ENCODE results near the gene GATA5.
"Not testable (repeated sequence)": the region's sequence is repeated elsewhere in the genome, so short reads cannot be mapped to it uniquely, and the experiment has no call there.

GATA5 gene

DNA sequence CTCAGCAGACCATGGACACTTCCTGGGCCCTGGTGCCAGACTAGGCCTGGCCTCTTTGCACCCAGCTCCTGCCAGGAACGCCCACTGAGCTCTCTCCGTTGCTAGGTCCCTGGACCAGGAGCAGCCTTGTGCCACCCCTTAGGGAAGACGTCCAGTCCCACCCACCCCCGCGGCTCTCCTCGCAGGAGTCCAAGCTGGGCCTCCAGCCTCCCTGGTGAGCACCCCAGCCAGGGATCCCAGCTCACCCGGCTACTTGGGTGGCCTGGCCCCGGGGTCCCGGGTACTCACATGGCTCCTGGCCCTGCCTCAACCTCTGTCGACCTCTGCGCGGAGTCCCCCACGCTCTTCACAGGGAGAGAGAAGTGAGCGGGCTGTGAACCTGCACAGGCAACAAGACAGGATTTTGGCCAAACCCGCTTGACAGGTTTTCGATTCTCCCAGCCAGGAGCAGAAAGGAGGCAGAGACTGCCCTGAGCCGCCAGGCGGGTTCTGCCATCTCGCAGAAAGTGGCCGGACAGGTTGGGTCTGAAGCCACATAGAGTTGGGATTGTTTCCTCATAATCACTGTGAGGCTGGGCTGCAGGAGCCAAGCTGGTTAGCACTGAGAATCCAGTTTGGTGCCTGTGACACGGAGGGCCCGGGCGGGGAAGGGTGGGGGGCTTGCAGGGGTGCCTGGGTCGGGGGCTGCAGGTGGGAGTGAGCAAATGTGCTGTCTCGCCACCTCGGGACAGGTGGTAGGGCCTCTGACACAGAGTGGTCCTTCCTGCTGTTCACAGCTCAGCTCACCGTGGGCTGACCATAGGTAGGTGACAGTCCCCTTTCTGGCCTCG lies 48.4 kb downstream of the GATA5 start, which contains the start of gene RBBP8NL:
RBBP8NL (minus strand) TSS at position 368 of the 830 bp plus-strand sequence. CDS start 7,892 bp downstream, outside the sequence.
- DNase-seq = no peak

DNA sequence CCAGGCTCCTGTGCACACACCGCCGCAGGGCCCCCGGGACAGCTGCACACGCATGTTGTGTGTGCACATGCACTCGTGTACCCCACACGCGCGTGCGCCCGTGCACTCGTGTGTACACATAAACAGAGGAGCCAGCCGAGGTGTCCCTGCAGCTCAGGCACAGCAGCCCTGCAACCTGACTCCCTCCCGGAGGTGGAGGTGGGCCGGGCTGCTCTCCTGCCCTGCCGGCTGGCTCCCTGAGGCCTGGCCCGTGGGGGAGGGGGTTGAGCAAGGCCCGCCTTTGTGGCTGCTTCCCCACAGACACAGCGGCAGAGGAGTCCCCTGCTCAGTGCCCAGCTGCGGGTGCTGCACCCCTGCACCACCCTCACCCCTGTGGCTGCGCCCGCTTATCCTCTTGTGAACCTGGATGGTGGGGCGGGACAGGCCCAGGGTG lies 49.1 kb downstream of the GATA5 start:
- DNase-seq = no peak

GRCh38 chr20:62426059-62426348 lies 49.8 kb downstream of the GATA5 start:
- not testable (repeated sequence) for DNase-seq

- no peak for DNase-seq
Observed at GRCh38 chr20:62425281-62426058, 50.3 kb downstream of the GATA5 start.

DNA sequence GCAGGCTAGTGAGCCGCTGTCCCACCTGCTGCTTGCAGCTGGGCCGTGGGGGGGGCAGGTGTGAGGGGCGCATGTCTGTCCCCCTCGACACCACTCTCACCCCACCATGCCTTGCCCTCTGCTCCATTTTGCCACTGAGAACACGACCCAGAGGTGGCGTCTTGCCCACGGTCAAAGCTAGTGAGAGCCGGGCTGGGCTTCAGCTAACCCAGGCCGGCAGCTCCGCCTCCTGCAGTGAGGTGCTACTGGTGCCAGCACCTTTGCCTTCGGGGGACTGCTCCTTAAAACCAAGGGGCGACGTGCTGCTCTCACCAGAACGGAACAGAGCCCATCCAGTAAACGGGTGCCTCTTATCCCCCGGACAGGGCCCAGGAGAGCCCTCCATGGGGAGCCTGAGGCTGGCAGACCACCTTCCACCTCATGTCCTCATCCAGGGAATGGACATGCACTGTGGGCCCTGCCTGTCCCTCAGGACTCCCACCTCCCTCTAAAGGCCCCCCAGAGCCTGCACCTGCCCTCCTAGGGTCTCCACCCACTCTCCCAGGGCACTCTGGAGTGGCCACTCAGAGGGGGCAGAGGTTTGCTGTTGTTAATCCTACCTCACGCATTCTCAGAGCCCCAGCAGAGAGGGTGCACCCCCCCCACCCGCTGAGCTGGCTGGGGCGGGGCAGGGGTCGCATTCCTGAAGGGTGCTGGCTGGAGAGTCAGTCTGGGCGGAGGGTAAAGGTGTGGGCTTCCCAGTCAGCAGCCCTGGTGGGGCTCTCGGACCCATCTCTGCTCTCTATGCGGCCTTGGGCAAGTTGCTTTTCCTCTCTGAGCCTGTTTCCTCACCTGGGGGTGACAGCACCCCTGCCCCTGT lies 51.3 kb downstream of the GATA5 start:
- DNase-seq = no peak

- no peak for DNase-seq
Observed at GRCh38 chr20:62423326-62423706, 52.5 kb downstream of the GATA5 start.

DNA sequence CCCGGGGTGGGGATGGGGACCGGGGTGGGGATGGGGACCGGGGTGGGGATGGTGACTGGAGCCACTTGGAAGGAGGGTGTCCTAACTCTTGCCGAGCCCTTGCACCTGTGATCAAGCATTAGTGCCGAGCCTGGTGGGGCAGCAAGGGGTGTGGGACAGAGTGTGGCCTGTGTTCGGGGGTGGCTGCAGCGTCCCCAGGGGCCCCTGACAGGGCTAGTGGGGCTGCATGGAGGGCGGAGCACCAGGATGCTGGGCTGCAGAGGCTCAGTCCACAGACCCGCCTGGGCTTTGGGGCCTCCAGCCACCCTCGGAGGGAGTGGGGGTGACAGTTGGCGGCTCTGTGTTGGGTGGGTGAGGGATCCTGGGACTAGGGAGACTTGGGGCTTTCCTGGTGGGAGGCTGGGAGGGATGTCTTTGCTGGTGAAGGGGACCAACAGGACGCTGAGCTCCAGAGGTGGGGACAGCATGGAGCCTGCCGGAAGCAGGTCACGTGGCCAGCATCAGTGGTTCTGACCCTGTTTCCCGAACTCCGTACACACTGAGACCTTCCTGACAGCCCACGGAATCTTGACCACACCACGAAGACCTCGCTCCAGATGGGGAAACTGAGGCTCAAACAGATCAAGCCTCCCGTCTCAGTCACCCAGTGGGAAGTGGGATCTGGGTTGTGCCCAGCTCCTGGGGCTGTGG lies 53.0 kb downstream of the GATA5 start:
- DNase-seq = no peak

DNA sequence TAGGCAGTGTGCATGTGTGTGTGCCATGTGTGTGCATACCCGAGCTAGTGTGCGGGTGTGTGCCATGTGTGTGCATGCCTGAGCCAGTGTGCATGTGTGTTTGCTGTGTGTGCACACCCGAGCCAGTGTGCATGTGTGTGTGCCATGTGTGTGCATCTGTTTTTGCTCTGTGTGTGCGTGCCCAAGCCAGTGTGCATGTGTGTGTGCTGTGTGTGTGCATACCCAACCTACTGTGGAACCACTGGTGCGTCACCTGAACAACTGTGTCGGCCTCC lies 54.1 kb downstream of the GATA5 start:
- no peak for DNase-seq

DNA sequence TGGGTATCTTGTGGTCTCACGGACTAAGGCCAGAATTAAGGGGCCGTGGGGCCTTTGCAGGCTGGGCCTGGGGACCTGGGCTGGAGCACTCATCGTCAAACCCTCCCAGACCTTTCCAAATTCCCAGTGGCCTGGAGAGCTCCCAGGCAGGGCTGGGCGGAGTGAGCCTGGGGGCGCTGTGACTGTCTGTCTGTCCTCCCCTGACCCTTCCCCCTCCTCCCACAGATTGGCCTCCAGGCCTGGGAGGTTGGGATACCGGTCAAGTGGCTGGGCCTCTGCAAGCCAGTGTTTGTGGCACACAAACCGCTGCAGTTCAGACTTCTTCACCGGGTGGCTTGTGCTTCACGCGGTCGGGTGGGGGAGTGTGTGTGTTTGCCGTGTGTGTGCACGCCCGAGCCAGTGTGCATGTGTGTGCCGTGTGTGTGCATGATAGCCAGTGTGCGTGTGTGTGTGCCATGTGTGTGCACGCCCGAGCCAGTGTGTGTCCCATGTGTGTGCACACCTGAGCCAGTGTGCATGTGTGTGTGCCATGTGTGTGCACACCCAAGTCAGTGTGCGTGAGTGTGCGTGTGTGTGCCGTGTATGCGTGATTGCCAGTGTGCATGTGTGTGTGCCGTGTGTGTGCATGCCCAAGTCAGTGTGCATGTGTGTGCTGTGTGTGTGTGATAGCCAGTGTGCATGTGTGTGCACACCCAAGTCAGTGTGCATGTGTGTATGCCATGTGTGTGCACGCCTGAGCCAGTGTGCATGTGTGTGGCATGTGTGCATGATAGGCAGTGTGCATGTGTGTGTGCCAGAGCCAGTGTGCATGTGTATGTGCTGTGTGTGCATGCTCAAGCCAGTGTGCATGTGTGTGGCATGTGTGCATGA lies 54.7 kb downstream of the GATA5 start:
- DNase-seq = no peak

DNA sequence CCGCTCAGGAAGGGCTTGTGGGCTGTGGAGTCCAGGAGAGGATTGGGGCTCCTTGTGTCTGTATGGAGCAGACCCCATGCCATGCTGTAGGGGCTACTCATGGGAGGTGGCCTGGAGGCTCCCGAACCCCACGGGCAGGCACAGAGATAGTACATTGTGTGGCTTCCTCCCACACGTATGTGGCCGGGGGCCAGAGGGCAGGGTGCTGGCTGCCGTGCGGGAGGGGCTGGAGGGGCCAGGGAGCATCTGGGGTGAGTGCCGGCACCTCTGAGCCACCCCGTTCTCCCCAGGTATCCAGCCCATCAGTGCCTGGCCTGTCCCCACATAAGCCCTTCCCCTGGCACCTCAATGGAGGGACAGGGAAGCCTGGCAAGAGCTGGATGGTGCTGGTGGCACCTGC lies 56.0 kb downstream of the GATA5 start:
- DNase-seq = no peak

- DNase-seq = no peak
Observed at GRCh38 chr20:62418709-62419487, 56.9 kb downstream of the GATA5 start.

- DNase-seq = no peak
Observed at GRCh38 chr20:62417981-62418708, 57.6 kb downstream of the GATA5 start.

GRCh38 chr20:62416651-62417637 lies 58.9 kb downstream of the GATA5 start:
- no peak for DNase-seq

DNA sequence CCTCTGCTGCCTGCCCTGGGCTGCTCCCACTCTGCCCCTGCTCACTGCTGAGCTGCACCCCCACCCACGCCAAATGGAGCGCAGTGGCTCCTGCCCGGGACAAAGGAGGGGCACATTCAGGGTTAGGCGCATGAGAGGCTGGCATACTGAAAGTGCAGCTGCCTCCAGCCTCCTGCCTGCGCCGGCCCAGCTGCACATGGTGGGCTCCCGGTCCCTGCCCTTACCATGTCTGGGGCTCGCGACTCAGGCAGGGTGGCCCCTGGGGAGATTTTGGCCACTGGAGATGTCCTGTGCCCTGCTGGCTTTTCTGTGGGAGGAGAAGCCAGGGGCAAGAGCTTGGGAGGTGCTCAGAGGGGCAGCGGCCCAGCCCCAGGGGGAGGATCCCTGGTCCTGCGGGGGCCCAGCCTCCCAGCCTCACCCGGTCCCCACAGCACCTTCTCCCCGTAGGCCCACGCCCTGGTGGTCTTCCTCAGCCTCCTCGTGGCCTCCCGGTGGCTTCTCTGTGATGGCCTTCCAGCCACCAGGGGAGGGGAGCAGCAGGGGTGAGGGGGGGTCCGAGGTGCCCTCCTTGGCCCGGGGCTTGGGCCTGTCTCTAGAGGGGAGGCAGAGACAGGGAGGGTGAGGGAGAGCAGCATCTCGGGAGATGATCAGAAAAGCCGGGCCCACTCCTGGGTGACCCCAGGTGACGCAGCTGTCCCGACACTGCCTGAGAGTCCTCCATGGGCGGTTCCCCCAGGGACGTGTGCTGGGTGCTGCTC lies 60.3 kb downstream of the GATA5 start:
- DNase-seq = no peak

DNA sequence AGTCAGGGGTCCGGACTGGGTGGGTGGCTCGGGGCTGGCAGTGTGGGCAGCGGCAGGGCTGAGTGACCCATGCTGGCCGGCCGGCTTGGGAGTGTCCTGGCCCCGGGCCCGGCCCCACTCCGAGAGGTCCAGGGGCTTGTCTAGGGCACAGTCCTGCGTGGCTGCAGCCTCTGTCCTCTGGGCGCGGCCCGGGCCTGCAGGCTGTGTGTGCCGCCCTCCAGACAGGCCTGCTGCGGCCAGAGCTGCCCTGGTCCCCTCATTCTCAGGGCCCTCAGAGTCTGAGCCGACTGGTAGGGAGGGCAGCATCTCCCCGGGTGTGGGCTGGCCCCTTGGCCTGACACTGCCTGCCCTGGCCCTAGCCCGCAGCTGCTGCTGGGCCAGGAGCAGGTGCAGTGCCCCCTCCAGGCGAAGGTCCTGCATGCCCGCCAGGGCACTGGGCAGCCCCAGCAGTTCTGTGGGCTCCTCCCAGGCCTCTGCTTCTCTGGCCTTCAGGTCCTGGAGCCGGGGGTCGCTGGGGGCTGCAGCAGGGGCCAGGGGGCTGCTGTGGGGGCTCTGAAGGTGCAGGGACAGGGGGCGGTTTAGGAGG lies 61.8 kb downstream of the GATA5 start:
- no peak for DNase-seq

Measured in right hindlimb (tissue), 1 donor.